ENCODE data around the gene DYSF.
A peak's percentile ranks its signal among the peaks of the same experiment; 100 is the strongest.

DYSF gene

DNA sequence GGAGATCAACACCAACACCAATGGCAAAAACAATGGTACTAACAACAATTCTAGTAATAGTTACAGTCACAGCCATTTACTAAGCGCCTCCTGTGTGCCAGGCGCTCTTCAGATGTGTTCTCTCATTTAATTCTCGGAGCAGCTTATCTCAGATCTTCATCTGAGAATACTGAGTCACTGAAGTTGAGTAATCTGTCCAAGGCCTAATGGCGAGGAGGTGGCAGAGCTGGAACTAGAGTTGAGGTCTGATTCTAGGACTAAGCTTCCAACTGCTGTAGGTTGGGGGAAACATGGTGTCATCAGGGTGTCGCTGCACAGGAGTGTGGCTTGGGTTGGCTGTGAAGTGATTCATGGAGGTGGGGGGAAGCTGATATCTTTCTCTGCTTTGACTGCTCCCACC lies 156.1 kb downstream of the DYSF start:
- peak; percentile 39 for DNase-seq (ENCODE audit: low read depth)
- no peak overlapping the region for H3K4me3 ChIP-seq (ENCODE audit: low read length)
- TF ChIP-seq, protein P1, sequence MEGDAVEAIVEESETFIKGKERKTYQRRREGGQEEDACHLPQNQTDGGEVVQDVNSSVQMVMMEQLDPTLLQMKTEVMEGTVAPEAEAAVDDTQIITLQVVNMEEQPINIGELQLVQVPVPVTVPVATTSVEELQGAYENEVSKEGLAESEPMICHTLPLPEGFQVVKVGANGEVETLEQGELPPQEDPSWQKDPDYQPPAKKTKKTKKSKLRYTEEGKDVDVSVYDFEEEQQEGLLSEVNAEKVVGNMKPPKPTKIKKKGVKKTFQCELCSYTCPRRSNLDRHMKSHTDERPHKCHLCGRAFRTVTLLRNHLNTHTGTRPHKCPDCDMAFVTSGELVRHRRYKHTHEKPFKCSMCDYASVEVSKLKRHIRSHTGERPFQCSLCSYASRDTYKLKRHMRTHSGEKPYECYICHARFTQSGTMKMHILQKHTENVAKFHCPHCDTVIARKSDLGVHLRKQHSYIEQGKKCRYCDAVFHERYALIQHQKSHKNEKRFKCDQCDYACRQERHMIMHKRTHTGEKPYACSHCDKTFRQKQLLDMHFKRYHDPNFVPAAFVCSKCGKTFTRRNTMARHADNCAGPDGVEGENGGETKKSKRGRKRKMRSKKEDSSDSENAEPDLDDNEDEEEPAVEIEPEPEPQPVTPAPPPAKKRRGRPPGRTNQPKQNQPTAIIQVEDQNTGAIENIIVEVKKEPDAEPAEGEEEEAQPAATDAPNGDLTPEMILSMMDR (conservative IDR thresholded peaks at IDR 0.05; ENCODE audit: low read length) = no peak

DNA sequence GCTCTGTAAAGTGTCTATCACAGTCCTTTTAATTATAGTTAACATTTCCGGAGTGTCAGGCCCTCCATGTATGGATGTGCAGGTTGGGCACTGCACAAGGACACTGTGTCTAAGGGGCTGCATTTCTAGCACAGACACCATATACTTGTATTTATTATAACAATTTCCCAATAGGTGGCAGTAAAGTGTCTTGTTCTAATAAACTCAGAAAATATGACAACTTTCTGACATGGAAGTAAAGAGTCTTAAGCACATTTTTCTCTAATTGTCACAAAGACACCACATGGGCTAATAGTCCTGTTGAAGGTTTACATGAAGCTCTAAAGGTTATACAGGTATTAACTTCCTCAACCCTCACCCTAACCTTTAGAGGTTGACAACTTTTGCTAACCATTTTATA lies 156.6 kb downstream of the DYSF start:
- peak; percentile 55 for DNase-seq (ENCODE audit: low read depth)
- no peak overlapping the region for H3K4me3 ChIP-seq (ENCODE audit: low read length)
- TF ChIP-seq, protein P1 (conservative IDR thresholded peaks at IDR 0.05; ENCODE audit: low read length) = peak; percentile 57

DNA sequence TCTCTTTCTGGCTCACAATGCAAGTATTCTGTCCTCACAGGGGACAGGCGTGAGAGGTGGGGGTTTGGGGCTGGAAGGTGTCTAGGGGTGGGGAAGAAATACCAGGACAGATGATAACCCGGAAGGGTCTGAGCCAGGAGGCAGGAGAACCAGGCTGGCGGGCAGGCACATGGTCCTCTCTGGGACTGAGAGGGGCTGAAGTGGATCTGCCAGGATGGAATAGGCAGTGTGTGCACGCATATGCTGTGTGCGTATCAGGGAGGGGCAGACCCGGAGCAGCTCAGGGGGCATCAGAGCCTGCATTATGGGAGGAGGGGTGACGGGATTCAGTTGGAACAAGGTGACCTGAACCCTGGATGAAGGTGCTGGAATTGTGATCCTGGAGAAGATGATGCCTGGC lies 157.3 kb downstream of the DYSF start:
- no peak overlapping the region for H3K4me3 ChIP-seq (ENCODE audit: low read length)
- no peak for DNase-seq (ENCODE audit: low read depth)
- TF ChIP-seq, protein P1 (conservative IDR thresholded peaks at IDR 0.05; ENCODE audit: low read length) = no peak

DNA sequence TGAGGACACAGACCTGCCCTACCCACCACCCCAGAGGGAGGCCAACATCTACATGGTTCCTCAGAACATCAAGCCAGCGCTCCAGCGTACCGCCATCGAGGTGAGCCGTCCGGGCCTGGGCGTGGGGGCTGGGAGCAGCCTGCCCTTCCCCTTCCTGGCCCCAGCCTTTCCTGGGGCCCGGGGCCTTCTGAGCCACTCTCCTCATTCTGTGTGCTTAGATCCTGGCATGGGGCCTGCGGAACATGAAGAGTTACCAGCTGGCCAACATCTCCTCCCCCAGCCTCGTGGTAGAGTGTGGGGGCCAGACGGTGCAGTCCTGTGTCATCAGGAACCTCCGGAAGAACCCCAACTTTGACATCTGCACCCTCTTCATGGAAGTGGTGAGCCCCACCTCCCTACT lies 157.9 kb downstream of the DYSF start:
- TF ChIP-seq, protein P1 (conservative IDR thresholded peaks at IDR 0.05; ENCODE audit: low read length) = no peak
- no peak overlapping the region for H3K4me3 ChIP-seq (ENCODE audit: low read length)
- no peak for DNase-seq (ENCODE audit: low read depth)

DNA sequence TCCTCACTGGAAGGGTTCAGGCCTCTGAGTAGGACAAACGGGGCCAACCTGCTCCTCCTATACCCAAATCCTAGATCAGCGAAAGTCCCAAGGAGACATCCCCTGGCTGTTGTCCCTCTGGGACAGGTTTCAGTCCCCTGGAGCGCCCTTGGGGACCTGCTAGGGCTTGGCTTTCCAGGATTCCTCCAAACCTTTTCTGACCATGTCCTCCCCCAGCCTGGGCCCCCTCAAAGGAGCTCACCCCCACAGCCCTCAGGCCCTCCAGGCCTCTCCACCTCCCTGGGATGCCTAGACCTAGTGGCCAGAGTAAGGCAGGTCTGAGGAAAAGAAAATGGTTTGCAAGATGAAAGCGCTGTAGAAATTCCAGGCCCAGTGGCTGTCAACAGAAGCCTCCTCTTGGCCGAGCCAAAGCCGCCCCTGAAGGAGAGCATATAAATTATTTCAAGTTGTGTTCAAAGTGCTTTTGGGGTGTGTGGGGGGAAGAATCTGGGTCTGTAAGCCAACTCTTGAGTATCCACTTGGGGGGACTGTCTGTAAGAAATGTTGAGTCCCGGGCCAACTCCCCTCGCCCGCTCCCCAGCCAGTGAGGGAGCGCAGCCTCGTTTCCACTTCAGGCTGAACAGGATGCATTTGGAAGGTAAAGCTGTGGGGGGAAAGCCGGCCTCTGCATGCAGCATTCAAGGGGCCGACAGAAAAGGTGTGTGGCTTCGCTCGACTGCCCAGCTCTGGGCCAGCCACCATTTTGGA lies 158.6 kb downstream of the DYSF start:
- TF ChIP-seq, protein P1 (conservative IDR thresholded peaks at IDR 0.05; ENCODE audit: low read length) = no peak
- no peak overlapping the region for H3K4me3 ChIP-seq (ENCODE audit: low read length)
- DNase-seq (ENCODE audit: low read depth) = no peak

DNA sequence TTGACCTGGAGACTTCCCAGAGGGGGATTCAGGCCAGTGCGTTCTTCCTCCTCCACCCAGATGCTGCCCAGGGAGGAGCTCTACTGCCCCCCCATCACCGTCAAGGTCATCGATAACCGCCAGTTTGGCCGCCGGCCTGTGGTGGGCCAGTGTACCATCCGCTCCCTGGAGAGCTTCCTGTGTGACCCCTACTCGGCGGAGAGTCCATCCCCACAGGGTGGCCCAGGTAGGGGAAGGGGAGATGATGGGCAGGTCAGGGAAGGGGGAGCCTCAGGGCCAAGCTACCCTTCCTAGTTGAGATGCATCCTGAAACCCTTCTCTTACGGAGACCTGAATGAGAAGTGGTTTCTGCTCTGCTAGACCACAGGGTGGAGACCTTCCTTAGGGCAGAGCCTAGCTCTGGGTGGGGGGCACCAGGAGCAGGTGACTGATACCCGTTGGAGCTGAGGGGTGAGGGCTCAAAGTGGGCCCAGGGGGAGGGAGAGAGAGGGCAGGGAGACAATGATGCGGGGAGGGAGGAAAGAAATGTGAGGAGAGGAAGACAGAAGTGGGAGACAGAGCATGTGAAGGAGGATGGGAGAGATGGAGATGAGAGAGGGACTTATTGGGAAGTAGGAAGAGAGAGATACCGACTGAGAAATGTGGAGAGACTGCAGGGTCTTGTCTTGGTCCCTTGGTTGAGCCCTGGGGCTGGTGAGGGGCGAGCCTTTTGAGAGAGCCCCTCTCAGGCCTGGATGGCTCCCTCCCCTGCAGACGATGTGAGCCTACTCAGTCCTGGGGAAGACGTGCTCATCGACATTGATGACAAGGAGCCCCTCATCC lies 159.4 kb downstream of the DYSF start:
- DNase-seq (ENCODE audit: low read depth) = no peak
- no peak overlapping the region for H3K4me3 ChIP-seq (ENCODE audit: low read length)
- TF ChIP-seq, protein P1 (conservative IDR thresholded peaks at IDR 0.05; ENCODE audit: low read length) = no peak
